ENCODE data around the gene ZNF430.
"Not testable (repeated sequence)": the region's sequence is repeated elsewhere in the genome, so short reads cannot be mapped to it uniquely, and the experiment has no call there.

The ZNF430 gene

DNA sequence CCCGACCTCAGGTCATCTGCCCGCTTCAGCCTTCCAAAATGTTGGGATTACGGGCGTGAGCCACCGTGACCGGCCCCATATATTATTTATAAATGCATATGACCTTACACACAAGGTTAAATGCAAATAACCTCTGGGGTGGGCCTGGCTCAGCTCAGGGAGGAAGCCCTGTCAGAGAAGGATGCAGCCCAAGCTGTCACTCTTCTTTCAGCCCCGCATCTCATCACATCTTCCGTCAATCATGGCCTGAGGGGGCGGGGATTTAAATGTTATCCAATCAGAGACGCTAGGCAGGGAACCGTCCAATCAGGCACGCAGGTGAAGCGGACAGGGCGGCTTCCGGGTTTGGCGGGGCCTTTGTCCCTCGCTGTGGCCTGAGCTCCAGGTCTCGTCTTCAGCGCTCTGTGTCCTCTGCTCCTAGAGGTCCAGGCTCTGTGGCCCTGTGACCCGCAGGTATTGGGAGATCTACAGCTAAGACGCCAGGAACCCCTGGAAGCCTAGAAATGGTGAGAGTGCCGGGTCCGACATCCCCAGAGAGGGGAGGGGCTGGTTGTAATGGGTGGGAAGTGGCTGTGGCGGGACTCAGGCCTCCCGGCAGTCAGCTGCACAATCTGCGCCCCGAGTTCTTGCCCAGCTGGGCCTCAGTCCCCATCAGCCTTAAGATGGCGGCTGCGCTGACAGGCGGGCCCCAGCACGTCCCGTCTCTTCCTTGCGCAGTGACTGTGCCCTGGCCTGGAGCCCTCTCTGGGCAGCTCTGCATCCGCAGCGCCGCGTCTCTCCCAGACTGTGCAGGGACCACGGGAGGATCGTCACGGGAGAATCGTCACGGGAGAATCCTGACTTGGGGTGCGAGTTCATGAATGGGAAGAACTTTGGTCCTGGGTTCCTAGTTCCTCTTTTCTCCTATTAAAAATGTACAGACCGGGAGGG lies at the start of gene ZNF430:
Gene ZNF430 (plus strand): TSS at position 360 of the 930 bp plus-strand sequence. CDS start 144 bp downstream, at position 504.
- peak; percentile 83 for DNase-seq (ENCODE audit: low spot score)

DNA sequence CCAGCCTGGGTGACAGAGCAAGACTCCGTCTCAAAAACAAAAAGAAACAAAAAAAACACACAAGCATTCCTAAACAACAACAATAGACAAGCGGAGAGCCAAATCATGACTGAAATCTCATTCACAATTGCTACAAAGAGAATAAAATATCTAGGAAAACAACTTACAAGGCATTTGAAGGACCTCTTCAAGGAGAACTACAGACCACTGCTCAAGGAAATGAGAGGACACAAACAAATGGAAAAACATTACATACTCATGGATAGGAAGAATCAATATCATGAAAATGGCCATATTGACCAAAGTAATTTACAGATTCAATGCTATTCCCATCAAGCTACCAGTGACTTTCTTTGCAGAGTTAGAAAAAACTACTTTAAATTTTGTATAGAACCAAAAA lies 27.7 kb upstream of the ZNF430 start:
- not testable (repeated sequence) for DNase-seq (ENCODE audit: low spot score)

DNA sequence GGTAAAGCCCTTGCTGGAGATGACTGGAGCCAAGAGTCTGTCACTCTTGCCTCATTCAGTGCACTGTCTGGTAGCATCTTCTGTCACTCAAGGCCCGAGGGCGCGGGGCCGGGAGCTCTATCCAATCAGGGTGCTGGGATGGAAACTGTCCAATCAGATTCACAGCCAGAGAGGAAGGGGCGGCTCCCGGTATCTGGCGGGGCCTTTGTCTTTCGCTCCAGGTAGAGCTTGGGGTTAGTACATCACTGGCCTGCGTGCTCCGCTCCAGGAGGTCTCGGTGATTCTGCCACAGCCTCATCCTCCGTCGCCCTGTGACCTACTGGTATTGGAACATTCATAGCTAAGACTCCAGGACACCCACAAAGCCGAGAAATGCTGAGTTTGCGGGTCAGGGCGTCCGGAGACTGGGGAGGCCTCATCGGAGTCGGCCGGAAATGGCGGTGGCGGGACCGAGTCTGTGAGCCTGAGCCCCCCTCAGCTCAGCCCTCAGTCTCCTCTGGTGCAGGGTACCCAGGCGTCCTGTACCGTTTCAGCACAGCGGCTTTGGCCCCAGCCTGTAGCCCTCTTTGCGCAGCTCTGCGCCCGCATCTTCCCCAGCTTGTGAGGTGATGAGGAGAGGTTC lies 20.6 kb upstream of the ZNF430 start:
- DNase-seq (ENCODE audit: low spot score): peak; percentile 46

DNA sequence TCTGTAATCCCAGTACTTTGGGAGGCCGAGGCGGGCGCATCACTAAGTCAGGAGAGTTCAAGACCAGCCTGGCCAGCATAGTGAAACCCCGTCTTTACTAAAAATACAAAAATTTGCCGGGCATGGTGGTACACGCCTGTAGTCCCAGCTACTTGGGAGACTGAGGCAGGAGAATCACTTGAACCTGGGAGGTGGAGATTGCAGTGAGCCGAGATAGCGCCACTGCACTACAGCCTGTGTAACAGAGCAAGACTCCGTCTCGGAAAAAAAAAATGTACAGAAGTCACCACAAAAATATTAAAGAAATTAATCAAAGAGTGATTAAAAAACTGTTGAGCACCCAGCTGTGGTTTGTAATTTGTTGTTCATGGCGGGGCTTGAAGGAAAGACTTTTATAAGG lies 781 bp downstream of the ZNF430 start:
- not testable (repeated sequence) for DNase-seq (ENCODE audit: low spot score)

DNA sequence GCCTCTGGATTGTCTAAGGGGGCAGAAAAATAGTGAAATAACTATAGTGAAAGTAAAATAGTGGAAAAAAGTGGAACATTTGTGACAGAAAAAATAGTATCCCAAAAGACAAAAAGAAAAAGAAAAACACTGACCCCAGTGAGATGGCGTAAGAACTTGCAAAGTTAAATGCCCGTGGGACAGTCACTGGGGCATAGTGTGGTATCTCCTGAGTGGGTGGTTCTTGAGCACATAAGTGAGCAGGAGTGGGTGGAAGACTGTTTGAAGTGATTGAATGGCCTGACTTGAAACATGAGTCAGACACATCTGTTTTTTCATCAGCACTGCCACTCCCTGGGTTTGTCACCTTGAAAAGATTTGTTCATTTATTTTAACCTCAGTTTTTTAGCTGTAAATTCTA lies 2.5 kb downstream of the ZNF430 start:
- DNase-seq (ENCODE audit: low spot score): no peak

DNA sequence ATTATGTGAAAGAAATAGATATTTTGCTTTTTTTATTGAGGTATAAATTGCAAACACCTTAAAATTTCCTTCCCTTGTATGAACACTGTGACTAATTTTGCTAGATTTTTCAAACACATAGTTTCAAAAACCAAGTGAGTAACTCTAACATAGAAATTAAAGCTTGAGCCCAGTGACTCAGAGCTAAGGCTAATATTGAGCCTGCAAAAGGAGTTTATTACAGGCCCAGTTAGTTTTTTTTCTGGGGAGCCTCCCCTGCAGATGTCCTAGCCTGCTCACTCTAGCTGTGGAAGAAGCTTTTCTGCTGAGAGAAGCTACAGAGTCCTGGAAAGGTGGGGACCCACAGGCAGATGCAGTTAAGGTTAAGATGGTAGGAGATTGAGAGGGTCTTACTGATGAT lies 3.4 kb downstream of the ZNF430 start:
- no peak for DNase-seq (ENCODE audit: low spot score)

DNA sequence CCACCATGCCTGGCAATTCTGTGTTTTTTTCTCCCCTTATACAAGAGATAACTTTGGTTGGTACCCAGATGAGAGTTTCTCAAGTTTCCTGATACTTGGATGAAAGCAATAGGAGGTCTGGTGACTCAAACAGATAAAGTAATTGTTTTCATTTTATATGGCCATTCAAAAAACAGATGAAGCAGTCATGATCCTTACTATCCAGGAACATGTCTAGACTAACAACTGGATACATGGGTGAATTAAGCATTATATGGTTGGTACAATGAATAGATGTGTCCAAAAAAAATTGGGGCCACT lies 8.5 kb downstream of the ZNF430 start:
- DNase-seq (ENCODE audit: low spot score): no peak

DNA sequence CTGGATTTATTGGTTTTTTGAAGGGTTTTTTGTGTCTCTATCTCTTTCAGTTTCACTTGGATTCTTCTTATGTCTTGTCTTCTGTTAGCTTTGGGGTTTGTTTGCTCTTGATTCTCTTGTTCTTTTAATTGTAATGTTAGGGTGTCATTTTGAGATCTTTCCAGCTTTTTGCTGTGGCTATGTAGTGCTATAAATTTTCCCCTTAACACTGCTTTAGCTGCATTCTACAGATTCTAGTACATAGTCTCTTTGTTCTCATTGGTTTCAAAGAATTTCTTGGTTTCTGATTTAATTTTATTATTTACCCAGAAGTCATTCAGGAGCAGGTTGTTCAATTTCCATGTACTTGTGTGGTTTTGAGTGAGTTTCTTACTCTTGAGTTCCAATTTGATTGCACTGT lies 24.6 kb downstream of the ZNF430 start:
- DNase-seq (ENCODE audit: low spot score): no peak

DNA sequence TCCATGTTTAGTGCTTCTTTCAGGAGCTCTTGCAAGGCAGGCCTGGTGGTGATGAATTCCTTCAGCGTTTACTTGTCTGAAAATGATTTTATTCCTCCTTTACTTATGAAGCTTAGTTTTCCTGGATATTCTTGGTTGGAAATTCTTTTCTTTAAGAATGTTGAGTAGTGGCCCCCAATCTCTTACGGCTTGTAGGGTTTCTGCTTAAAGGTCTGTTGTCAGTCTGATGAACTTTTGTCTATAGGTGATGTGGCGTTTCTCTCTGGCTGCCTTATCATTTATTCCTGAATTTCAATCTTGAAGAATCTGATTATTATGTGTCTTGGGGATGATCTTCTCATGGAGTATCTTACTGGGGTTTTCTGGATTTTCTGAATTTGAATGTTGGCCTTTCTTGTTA lies 26.0 kb downstream of the ZNF430 start:
- no peak for DNase-seq (ENCODE audit: low spot score)

DNA sequence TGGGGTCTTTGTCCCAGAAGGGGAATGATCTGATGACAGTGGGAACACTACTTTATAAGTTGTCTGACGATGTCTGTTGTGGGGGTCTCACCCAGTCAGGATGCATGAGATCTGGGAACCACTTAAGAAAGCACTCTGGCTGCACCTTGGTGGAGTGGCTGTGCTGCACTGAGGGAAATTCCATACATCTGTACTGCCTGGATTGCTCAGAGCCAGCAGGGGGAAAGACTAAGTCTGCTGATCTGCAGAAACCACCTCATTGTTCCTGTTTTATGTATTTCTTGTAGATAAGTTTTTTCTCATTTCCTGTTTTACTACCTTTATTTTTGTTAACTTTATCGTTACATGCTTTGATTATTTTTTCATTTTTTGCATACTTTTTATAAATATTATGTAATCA lies 27.3 kb downstream of the ZNF430 start:
- DNase-seq (ENCODE audit: low spot score): no peak

DNA sequence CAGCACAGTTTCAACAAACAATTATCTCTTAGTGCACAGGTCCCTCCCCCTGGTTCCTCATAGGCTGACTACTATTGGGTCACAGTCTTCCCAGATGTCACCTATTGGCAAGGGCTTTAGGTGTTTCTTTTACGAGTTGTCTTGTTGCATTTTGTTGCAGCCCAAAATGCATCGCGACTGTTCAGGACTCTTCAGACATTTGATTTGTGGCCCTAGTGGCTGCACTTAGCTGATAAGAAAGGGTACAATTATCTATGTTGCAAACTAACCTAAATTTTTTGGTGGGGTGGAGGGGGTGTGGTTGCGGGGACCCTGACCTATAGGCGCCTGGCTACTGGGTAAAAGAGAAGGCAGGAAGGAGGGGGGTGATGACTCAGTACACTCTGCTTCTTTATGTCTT lies 32.4 kb downstream of the ZNF430 start:
- DNase-seq (ENCODE audit: low spot score): no peak

DNA sequence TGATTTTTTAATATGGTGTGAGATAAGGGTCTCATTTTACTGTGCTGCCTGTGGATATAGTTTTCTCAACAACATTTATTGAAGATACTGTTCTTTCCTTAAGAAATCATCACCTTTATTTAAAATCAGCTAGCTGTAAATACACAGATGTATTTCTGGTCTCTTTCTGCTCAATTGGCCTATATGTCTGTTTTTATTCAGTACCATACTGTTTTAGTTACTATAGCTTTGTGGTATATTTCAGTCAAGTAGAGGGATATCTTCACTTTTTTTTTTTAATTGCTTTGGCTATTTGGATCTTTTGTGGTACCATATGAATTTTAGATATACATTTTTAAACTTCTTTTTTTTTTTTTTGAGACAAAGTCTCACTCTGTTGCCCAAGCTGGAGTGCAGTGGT lies 44.9 kb downstream of the ZNF430 start:
- no peak for DNase-seq (ENCODE audit: low spot score)

DNA sequence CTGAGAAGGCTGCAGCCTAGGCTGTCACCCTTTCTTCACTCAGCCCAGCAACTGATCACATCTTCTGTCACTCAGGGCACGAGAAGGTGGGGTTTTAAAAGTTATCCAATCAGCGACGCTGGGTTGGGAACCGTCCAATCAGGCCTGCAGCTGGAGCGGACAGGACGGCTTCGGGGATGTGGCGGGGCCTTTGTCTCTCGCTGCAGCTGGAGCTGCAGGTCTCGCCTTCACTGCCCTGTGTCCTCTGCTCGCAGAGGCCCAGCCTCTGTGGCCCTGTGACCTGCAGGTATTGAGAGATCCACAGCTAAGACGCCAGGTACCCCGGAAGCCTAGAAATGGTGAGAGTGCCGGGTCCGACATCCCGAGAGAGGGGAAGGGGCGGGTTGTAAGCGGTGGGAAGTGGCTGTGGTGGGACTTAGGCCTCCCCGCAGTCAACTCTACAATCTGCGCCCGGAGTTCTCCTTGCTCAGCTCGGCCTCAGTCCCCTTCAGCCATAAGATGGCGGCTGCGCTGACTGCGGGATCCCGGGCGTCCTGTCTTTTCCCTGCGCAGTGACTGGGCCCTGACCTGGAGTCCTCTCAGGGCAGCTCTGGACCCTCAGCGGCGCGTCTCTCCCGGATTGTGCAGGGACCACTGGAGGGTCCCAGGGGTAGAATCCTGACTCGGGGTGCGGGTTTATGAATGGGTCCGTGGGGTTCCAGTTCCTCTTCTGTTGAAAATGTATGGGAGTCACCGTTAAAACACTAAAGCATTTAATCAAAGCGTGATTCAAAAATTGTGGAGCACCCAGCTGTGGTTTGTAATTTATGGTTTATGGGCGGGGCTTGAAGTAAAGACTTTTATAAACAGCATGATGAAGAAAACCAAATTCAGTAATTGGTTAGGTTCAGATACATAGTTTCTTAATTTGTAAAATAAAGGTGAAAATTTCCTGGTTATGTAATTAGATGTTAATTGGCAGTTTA lies 61.8 kb downstream of the ZNF430 start, which contains the start of gene ZNF714:
Gene ZNF714 (plus strand): TSS at position 193 of the 965 bp plus-strand sequence. CDS start 16,066 bp downstream, outside the sequence.
- peak; percentile 73 for DNase-seq (ENCODE audit: low spot score)

DNA sequence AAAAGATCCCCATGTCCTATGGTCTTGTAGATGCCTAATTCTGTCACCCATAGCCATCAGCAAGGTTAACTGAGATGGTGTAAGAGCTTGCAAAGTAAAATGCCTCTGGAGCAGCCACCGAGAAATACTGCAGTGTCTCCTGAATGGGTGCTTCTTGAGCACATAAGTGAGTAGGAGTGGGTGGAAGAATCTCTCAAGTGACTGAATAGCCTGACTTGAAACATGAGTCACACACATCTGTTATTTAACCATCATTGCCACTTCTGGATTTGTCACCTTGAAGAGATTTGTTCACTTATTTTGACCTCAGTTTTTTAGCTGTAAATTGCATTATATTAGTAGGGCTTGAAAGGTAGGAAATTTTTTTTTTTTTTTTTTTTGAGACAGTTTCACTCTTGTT lies 63.9 kb downstream of the ZNF430 start:
- DNase-seq (ENCODE audit: low spot score): no peak

DNA sequence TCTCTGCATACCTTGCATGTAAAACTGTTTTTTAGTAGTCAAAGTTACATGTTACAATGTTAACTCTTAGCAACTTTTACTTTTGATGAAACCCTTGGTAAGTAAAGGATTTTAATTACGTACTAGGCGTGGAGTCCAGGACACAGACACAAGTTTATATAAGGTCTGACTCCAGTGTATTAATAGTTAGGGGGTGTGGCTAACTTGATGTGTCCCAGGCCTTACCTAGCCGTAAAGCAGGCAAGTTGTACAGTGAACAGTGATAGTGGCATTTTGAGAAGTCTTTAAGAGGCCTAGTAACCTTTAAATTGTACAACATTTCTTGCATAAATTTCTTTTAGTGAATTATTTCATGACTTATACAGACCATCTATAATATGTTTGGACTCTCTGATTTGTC lies 67.4 kb downstream of the ZNF430 start:
- no peak for DNase-seq (ENCODE audit: low spot score)

DNA sequence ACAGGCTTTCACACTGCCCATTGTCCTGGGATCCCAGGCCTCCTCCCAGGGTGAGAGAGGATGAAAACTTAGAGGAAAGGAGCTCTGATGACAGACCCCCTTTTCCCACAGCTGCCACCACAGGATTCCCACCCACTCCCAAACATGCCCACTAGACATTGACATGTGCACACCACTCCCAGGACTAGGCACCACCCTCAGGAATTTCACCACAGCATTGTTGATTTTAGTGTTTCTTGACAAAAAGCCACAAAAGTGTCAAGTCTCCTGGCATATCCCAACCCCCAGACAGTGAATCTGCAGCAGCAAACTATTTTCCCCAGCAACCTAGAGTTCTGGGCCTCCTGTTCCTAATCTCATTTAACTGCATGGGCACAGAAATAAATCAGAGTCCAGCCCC lies 71.7 kb downstream of the ZNF430 start:
- no peak for DNase-seq (ENCODE audit: low spot score)

DNA sequence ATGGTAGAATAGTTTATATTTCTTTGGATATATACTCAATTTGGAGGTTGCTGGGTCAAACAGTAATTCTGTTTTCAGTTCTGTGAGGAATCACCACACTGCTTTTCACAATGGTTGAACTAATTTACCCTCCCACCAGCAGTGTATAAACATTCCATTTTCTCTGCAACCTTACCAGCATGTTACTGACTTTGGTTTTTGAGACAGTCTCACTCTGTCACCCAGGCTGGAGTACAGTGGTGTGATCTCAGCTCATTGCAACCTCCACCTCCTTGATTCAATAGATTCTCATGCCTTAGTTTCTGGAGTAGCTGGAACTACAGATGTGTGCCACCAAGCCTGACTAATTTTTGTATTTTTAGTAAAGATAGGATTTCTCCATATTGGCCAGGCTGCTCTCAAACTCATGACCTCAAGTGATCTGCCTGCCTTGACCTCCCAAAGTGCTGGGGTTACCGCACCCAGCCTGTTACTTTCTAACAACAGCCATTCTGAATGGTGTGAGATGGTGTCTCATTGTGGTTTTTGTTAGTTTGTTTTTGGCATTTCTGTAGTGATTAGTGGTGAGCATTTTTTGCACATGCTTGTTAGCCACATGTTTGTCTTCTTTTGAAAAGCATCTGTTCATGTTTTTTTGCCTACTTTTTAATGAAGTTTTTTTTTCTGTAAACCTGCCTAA lies 74.0 kb downstream of the ZNF430 start:
- no peak for DNase-seq (ENCODE audit: low spot score)

DNA sequence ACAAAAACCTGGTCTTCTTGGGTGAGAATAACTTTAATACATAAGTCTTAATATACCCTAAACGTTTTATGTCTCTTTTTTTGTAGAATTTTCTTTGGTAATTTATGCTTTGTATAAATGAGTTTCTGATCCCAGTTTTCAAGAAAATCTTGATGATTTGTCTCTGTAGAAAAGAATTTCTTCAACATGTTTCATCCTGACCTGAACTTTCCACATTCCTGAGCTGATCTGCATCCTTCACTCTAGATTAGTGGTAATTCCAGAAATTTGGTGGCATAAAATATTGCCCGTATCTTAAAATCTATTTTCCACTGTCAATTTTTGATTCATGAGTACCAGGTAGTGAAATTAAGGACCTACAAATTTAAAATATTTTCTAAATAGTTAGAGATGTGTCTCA lies 77.8 kb downstream of the ZNF430 start:
- no peak for DNase-seq (ENCODE audit: low spot score)

DNA sequence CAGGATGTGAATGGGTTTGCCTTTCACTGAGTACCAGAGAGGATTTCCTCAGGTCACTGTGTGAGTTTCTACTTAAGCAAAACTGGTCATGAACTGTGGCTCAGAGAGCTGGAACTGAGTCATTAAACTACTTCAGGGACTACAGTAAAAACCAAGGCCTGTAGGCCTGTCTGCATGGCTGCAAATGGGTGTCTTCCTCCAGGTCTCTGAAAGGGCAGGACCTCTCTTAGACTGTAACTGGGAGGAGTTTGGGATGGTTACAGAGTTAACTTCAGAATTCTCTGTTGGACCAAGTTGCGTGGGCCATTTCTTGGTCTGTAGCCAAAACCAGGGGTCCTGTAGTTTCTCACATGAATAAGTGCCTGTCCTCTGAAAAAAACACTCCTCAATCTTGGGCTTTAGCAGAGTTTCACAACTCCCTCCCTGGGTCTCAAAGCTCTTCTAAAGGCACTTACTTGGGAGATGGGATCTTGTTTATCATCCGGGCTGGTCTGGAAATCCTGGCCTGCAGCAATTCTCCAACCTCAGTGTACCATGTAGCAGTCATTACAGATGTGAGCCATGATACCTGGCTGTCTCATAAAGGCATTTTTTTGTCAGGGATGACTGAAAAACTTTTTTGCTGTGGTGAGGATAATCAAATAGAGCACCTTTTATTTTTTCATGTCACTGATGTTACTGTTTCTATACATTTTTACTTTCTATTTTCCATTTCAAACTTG lies 81.2 kb downstream of the ZNF430 start:
- DNase-seq (ENCODE audit: low spot score): no peak

DNA sequence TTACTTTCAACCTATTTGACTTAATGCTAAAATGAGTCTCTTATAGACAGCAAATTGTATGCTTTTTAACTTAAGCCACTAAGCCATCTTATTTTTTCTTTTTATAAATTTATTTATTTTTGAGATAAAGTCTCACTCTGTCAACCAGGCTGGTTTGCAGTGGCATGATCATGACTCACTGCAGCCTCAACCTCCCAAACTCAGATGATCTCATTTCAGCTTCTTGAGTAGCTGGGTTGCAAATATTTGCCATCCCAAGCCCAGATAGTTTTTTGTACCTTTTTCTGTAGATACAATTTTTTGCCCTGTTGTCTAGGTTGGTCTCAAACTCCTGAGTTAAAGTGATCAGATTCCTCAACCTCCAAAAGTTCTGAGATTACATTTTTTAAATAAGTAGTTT lies 88.7 kb downstream of the ZNF430 start:
- DNase-seq (ENCODE audit: low spot score): no peak

All from HuH-7.5 (cell line).